Fibroblast of villous mesenchyme (primary cell): Measurements from ENCODE around the gene RER1. TPM values are rescaled to one million over a fixed set of nuclear protein-coding genes. Genes with fewer than 3 reads are reported as not detected.
"Not testable (repeated sequence)": the region's sequence is repeated elsewhere in the genome, so short reads cannot be mapped to it uniquely, and the experiment has no call there.

Experiments used
- DNase-seq: peaks from one replicate; pipeline ENCODE4 v3.0.0-alpha.2; 2010; ENCODE audit warnings: low read depth
- H3K4me3 ChIP-seq: 2 replicates; pipeline ENCODE4 v1.5.1; 2011; ENCODE audit warnings: low read depth, mild to moderate bottlenecking, low read length
- total RNA-seq: library from RNA; depleted of rRNA; stranded (reverse); fragments of >200 nt; gene quantifications from 2 replicates; pipeline ENCODE4 v1.2.3, GENCODE V29; 2012
- TF ChIP-seq, protein P1 (sequence below): IDR thresholded peaks from 2 replicates; pipeline ENCODE4 v1.5.1; 2012; ENCODE audit warnings: low read depth, mild to moderate bottlenecking, low read length; ENCODE audit not compliant: insufficient read depth

The RER1 gene
- total RNA-seq, 1 donor, result 94.1 TPM

- H3K4me3 ChIP-seq, result no peak overlapping the region
- TF ChIP-seq, protein P1, sequence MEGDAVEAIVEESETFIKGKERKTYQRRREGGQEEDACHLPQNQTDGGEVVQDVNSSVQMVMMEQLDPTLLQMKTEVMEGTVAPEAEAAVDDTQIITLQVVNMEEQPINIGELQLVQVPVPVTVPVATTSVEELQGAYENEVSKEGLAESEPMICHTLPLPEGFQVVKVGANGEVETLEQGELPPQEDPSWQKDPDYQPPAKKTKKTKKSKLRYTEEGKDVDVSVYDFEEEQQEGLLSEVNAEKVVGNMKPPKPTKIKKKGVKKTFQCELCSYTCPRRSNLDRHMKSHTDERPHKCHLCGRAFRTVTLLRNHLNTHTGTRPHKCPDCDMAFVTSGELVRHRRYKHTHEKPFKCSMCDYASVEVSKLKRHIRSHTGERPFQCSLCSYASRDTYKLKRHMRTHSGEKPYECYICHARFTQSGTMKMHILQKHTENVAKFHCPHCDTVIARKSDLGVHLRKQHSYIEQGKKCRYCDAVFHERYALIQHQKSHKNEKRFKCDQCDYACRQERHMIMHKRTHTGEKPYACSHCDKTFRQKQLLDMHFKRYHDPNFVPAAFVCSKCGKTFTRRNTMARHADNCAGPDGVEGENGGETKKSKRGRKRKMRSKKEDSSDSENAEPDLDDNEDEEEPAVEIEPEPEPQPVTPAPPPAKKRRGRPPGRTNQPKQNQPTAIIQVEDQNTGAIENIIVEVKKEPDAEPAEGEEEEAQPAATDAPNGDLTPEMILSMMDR, result no peak
- no peak for DNase-seq
Observed at GRCh38 chr1:2435746-2436355, 44.2 kb downstream of the RER1 start.

- TF ChIP-seq, protein P1, result no peak
- no peak for DNase-seq
- no peak overlapping the region for H3K4me3 ChIP-seq
Observed at GRCh38 chr1:2436876-2437275, 45.2 kb downstream of the RER1 start.

GRCh38 chr1:2437617-2438016 lies 46.0 kb downstream of the RER1 start:
- no peak for DNase-seq
- no peak overlapping the region for H3K4me3 ChIP-seq
- TF ChIP-seq, protein P1, result no peak

DNA sequence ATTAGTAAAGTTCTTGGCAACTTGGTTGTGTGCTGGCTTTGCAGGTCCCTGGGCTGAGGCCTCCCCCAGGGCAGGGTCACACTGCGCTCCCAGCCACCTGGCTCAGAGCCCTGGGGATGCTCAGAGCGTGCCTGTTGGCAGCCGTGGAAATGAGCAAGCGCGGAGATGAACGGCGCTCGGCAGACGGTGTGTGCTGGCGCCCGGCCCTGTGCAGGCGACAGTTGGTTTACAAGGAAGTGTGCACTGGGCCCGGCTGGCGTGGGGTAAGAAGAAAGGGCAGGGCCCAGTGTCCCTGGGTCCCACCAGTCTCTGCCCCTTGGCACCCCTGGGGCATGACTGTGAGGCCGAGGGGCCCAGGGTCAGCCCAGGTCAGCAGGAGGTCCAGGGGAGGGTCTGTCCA lies 46.4 kb downstream of the RER1 start:
- TF ChIP-seq, protein P1, result no peak
- no peak for DNase-seq
- no peak overlapping the region for H3K4me3 ChIP-seq

- TF ChIP-seq, protein P1, result no peak
- DNase-seq, result no peak
- H3K4me3 ChIP-seq, result no peak overlapping the region
Observed at GRCh38 chr1:2438641-2439040, 47.0 kb downstream of the RER1 start.

DNA sequence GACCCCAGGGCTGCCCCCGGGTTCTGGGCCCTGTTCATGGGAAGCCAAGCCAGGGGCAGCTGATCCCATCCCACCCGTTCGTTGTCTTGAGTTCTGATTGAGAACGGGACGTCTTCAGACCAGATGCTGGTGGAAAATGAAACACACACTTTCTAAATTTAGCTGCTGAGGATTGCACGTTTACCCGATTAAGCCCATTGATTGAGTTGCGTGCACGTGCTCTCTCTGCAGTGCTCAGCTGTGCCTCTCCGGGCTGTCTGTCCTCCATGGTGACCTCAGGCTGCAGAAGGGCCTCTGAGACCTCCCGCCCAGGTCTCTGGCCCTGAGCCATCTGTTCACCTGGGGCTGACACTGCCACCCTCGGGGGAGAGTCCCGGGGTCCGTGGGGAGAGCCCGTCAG lies 47.7 kb downstream of the RER1 start:
- TF ChIP-seq, protein P1, result no peak
- no peak overlapping the region for H3K4me3 ChIP-seq
- DNase-seq, result no peak

GRCh38 chr1:2440346-2440745 lies 48.7 kb downstream of the RER1 start:
- not testable (repeated sequence) for H3K4me3 ChIP-seq, DNase-seq

DNA sequence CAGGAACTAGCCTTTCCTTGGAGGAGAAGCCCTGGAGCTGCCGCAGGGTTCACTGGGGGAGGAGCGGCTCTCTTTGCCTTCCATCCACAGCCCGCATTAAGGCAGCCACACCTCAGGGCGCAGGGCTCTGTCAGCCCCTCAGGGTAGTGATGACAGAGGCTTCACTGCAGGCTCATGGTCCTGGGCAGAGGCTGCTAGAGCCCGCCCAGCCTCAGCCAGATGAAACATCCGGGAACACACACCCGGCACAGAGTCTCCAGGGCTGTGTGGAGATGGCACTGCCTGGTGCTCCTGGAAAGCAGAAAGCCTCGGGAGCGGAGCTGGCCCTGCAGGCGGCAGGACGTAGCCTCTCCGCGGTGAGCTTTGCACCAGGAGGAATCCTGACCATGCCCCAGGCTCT lies 50.1 kb downstream of the RER1 start:
- TF ChIP-seq, protein P1, result no peak
- no peak for DNase-seq
- no peak overlapping the region for H3K4me3 ChIP-seq
